ELF-1 (cell line): ENCODE measurements around the gene GOPC.

Experiments used
- DNase-seq: peaks from one replicate; pipeline ENCODE4 v3.0.0-alpha.2; 2016; ENCODE audit warnings: low read depth, low spot score

Gene GOPC

DNA sequence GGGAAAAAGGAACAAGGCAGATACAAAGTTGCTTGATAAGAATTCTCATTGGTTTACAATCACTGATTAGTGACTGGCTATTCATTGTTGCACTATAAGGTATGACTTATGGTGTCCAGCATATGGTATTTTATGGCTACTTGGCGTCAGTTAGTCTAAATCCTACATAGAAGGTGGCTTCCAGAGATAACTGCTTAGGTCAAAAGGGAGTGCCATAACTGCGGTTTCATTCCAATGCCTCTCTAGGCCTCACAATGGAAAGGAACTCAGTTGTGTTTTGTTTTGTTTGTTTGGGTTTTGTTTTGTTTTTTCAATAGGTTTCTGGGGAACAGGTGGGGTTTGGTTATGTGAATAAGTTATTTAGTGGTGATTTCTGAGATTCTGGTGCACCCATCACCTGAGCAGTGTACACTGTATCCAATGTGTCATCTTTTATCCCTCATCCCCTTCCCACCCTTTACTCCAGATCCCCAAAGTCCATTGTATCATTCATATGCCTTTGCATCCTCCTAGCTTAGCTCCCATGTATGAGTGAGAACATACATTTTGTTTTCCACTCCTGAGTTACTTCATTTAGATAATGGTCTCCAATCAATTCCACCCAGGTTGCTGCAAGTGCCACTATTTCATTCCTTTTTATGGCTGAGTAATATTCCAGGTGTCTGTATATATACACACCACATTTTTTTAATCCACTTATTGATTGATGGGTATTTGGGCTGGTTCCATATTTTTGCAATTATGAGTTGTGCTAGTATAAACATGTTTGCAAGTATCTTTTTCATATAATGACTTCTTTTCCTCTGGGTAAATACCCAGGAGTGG is 7.0 kb downstream of the GOPC start:
- DNase-seq: no peak

DNA sequence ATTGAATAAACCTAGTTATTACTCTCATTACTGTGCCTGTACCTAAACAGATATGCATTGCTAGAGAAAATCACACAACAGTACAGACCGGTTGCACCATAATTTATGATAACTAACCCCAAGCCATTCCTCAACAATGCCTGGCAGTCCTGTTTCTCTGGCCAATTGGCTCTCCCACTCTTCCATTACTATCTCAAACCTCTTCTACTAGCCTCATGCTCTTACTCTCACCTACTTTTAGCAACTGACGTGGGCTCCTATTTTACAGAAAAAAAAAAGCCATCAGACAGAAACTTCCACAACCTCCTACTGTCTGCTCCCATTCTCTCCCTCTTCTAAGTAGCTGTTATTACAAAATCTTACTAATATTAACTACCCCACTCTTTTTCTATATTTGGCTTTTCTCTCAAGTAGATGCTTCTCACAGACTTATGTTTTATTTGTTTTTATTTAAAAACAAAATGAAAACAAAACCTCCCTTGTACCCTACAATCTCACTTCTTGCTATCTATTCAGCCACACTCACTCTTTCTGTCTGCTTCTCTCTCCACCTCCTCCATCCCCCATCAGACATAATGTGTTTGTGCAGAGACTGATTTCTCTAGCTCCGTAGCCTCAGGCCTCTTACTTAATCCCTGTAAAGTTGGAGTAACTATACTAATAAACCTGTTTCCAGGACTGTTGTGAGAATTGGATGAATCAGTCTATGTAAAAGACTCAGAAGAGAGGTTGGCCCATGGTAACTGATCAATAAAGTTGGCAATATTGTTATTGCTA is 9.1 kb downstream of the GOPC start:
- no peak for DNase-seq

- no peak for DNase-seq
These were observed 10.9 kb downstream of the GOPC start for GRCh38 chr6:117591405-117591804.

DNA sequence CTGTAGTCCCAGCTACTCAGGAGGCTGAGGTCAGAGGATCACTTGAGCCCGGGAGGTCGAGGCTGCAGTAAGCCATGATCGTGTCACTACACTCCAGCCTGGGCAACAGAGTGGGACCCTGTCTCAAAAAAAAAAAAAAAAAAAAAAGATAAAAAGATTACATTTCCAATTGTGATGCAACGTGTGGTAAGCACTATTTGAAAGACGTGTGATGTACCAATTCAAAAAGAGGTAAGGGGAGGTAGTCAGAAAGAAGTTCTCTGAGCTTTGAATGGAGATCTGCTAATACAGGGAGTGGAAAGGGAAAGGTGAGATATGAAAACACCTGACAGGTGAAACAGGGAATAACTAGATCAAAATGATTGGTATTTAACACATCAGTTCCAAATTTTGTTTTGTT is 11.9 kb downstream of the GOPC start:
- no peak for DNase-seq

- no peak for DNase-seq
These were observed 16.7 kb downstream of the GOPC start for GRCh38 chr6:117585647-117586046.

- DNase-seq: no peak
These were observed 28.1 kb downstream of the GOPC start for GRCh38 chr6:117574198-117574597.

- no peak for DNase-seq
These were observed 29.2 kb downstream of the GOPC start for GRCh38 chr6:117573006-117573680.

GRCh38 chr6:117568831-117569410 is 33.4 kb downstream of the GOPC start:
- DNase-seq: no peak

GRCh38 chr6:117568247-117568646 is 34.1 kb downstream of the GOPC start:
- DNase-seq: no peak

DNA sequence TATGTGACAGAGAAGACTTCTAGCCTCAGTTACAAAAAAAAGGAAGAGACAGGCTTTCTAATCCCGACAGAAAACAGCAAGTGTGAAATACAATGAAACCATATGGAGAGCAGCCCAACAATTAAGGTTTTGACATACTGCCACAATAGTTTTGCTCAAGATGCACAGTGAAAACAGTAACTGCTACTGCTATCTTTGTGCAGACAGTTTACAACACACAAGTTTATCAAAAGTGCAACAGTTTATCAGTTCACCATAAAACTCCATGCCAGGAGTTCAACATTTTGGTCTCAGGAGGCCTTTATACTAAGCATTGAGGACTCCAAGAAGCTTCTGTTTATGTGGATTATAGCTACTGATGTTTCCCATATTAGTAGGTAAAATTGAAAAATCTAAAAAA is 37.6 kb downstream of the GOPC start:
- no peak for DNase-seq

DNA sequence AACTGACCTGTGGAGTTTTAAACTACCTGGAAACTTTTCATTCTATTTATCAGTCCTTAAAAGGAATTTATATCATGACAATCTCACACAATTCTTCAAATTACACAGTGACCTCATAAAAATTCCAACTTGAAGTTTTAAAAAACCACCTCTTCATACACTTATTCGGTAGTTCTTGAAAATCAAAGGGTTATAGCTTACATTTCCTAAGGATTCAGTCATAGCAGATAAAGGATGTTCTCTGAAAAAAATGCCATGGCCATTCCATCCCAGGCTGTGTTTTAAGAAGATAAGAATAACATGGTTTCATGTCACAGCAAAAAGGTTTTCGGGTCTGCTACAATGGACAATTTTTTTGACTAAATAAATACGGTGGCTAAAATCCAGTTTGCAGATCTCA is 41.2 kb downstream of the GOPC start:
- no peak for DNase-seq

- DNase-seq: no peak
These were observed 43.0 kb downstream of the GOPC start for GRCh38 chr6:117559299-117559698.

DNA sequence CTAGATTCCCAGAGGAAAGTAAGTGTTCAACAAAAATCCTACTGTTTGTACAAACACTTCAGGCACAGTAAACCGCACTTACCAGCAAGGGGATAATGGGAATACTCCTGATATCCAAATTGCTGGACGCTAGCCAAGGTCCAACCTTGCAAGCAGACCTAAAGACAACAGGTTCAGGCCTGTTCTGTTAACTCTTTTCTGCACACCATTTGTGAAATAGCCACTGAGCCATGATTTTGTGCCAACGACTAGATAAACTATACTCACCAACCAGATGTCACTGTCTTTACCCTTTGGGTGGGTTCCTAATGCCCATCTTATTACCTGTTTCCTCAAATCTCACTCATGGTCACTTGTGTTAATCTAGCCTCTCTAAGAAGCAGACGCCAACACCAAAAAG is 43.5 kb downstream of the GOPC start:
- DNase-seq: no peak

GRCh38 chr6:117557951-117558350 is 44.4 kb downstream of the GOPC start:
- DNase-seq: no peak

GRCh38 chr6:117555882-117556498 is 46.3 kb downstream of the GOPC start:
- DNase-seq: no peak

DNA sequence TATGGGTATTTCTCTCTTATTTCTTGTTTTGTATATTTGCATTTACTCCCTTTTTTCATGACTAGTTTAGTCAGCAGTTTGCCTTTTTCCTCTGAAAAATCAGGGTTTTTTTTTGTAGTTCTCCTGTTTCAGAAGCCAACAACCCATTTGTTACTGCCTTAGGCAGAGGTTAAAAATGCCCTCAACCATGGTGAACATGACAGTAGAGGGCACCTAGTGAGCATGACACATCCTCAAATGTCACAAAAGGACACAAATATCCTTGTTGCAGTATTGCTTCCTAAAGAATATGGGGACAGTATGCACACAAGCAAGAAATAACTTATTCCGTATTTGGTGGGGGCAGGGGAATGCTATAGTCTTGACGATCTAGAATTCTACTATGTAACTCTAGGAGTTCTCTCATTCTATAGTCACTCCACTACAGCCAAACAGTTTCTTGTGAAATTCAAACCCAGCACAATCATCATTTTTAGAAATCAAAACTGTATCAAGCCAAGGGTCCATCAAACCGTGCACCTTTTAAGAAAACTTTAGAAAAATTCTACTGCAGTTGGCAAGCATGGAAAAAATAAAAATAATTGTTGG is 47.0 kb downstream of the GOPC start:
- no peak for DNase-seq

- no peak for DNase-seq
These were observed 49.2 kb downstream of the GOPC start for GRCh38 chr6:117553142-117553541.

DNA sequence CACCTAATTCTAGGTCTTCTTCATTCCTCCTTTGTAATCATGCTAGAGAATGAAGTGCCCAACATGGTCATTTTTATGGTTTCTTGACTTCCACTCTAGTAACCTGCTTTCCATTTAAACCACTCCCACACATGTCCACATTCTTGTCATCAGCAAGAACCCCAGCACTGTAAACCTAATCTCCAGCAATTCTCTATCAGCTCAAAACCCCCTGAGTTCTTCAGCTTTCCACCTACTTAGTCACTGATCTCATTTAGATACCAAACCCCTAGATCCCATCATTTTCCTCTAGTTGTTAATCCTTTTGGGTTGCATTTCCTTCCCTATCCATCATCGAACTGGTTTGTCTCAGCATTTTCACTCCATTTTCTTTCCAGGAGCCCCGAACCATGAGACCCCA is 49.7 kb downstream of the GOPC start:
- no peak for DNase-seq

DNA sequence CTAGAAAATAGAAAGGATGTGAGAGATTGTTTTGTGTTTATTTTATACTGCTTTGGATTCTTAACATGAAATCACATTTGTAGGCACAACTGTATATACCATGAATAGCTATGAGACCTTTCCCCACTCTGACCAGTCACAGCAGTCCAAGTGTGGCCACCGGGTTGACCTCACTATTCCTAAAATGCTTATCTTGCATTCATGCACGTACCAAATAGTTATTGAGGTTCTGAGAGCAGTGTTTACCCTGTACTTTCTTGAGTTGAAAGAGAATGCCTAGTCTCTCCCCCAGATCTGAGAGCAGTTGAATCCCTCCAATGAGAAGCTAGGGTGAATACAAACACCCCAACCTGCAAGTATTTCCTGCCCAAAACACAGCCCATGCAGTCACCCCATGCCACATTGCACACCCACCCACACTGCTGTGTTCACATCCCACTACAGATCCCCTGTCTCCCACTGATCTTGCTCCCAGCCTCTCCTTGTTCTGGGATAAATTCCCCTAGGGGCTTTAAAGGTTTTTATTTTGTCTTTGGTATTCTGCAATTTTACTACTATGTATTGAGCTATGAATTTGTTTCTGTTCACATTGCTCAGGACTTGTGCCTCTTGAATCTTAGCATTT is 51.6 kb downstream of the GOPC start:
- DNase-seq: no peak

DNA sequence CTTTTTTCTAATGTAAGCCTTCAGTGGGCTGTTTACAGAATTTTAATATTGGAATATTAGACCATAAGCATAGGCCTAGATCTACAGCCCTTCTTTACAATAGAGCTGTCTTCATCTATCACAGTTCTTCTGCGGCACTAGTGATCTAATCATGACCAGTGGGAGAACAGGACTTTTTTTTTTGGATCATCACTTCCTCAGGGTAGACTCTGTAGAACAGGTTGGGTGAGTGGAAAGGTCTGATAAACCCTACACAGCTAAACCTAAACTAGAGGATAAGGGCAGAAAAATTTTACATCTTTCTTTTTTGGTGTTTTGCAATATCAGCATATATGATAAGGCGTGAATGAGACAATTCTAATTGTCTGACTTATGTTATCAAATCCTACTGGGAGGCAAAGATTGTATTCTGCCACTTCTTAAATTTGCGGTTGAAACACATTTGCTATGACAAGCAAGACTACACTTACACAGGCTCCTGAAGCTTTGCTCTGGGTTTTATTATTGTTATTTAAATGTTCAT is 52.2 kb downstream of the GOPC start:
- DNase-seq: no peak

DNA sequence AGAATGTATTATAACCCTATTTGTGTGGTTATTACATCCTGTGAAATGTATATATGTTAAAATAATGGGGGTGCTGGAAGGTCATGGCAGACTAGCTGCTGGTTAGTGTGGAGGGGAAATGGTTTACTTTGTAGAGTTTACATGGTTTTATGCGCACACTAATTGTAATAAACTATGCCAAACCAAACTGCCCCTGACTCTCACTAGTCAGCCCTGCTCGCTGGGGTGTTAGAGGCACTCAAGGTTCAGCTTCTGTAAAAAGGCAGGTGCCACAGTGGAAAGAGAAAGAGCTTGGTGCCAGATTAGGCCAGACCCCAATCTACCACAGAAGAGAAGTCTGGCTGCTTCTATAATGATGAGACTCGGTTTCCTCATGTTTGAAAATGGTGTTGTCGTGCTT is 52.7 kb downstream of the GOPC start:
- DNase-seq: no peak
